ENCODE data around the gene SIRPB2. TPM values are rescaled to one million over a fixed set of nuclear protein-coding genes. Genes with fewer than 3 reads are reported as not detected.

SIRPB2 gene
- total RNA-seq, 1 donor from 2014 or later, result not detected

- H3K36me3 Mint-ChIP-seq, result no peaks in the 10 kb centered on the region
- no peak for TF ChIP-seq CTCF (IDR thresholded peaks at IDR 0.05; ENCODE audit: unreplicated experiment)
- peaks cover 20% of the 10 kb centered on the region for H3K9me3 Mint-ChIP-seq
- DNase-seq (ENCODE audit: low spot score in 2 of 2, unreplicated experiment in 2 of 2), result no peak
- no peak overlapping the region for H3K4me3 Mint-ChIP-seq
- H3K4me1 Mint-ChIP-seq, result no peaks in the 10 kb centered on the region
- H3K27me3 Mint-ChIP-seq (ENCODE audit: low read depth), result peaks cover 27% of the 10 kb centered on the region
- H3K27ac Mint-ChIP-seq, result no peak overlapping the region
Observed at GRCh38 chr20:1526896-1527295, 35.7 kb upstream of the SIRPB2 start.

- TF ChIP-seq CTCF (IDR thresholded peaks at IDR 0.05; ENCODE audit: unreplicated experiment), result no peak
- DNase-seq (ENCODE audit: low spot score in 2 of 2, unreplicated experiment in 2 of 2), result no peak
- no peak overlapping the region for H3K27ac Mint-ChIP-seq
- no peaks in the 10 kb centered on the region for H3K36me3 Mint-ChIP-seq
- H3K4me3 Mint-ChIP-seq, result no peak overlapping the region
- peaks cover 29% of the 10 kb centered on the region for H3K27me3 Mint-ChIP-seq (ENCODE audit: low read depth)
- H3K4me1 Mint-ChIP-seq, result no peaks in the 10 kb centered on the region
- peaks cover 20% of the 10 kb centered on the region for H3K9me3 Mint-ChIP-seq
Observed at GRCh38 chr20:1526310-1526709, 35.1 kb upstream of the SIRPB2 start.

- peaks cover 20% of the 10 kb centered on the region for H3K9me3 Mint-ChIP-seq
- H3K4me3 Mint-ChIP-seq, result no peak overlapping the region
- no peak for DNase-seq (ENCODE audit: low spot score in 2 of 2, unreplicated experiment in 2 of 2)
- no peak overlapping the region for H3K27ac Mint-ChIP-seq
- peaks cover 39% of the 10 kb centered on the region for H3K27me3 Mint-ChIP-seq (ENCODE audit: low read depth)
- no peaks in the 10 kb centered on the region for H3K4me1 Mint-ChIP-seq
- TF ChIP-seq CTCF (IDR thresholded peaks at IDR 0.05; ENCODE audit: unreplicated experiment), result no peak
- H3K36me3 Mint-ChIP-seq, result no peaks in the 10 kb centered on the region
Observed at GRCh38 chr20:1524004-1524403, 32.8 kb upstream of the SIRPB2 start.

- H3K4me1 Mint-ChIP-seq, result no peaks in the 10 kb centered on the region
- TF ChIP-seq CTCF (IDR thresholded peaks at IDR 0.05; ENCODE audit: unreplicated experiment), result no peak
- H3K4me3 Mint-ChIP-seq, result no peak overlapping the region
- no peak for DNase-seq (ENCODE audit: low spot score in 2 of 2, unreplicated experiment in 2 of 2)
- no peak overlapping the region for H3K27ac Mint-ChIP-seq
- H3K27me3 Mint-ChIP-seq (ENCODE audit: low read depth), result peaks cover 65% of the 10 kb centered on the region
- H3K36me3 Mint-ChIP-seq, result no peaks in the 10 kb centered on the region
- H3K9me3 Mint-ChIP-seq, result no peaks in the 10 kb centered on the region
Observed at GRCh38 chr20:1517010-1517409, 25.8 kb upstream of the SIRPB2 start.

GRCh38 chr20:1513801-1514200 lies 22.6 kb upstream of the SIRPB2 start:
- no peak overlapping the region for H3K27ac Mint-ChIP-seq
- no peaks in the 10 kb centered on the region for H3K9me3 Mint-ChIP-seq
- no peak overlapping the region for H3K4me3 Mint-ChIP-seq
- H3K27me3 Mint-ChIP-seq (ENCODE audit: low read depth), result peaks cover 63% of the 10 kb centered on the region
- DNase-seq (ENCODE audit: low spot score in 2 of 2, unreplicated experiment in 2 of 2), result no peak
- no peaks in the 10 kb centered on the region for H3K4me1 Mint-ChIP-seq
- no peaks in the 10 kb centered on the region for H3K36me3 Mint-ChIP-seq
- no peak for TF ChIP-seq CTCF (IDR thresholded peaks at IDR 0.05; ENCODE audit: unreplicated experiment)

- Mint-ChIP-seq H3K4me3 (no peak overlapping the region), H3K36me3 (no peaks in the 10 kb centered on the region), H3K4me1 (no peaks in the 10 kb centered on the region), H3K27me3 (ENCODE audit: low read depth) (peaks cover 76% of the 10 kb centered on the region), H3K9me3 (no peaks in the 10 kb centered on the region), H3K27ac (no peak overlapping the region)
- no peak for DNase-seq (ENCODE audit: low spot score in 2 of 2, unreplicated experiment in 2 of 2)
- no peak for TF ChIP-seq CTCF (IDR thresholded peaks at IDR 0.05; ENCODE audit: unreplicated experiment)
Observed at GRCh38 chr20:1509237-1509636, 18.0 kb upstream of the SIRPB2 start.
